Uterus (tissue), 2 donors: ENCODE measurements around the gene GJB4.
"Not testable (repeated sequence)": the region's sequence is repeated elsewhere in the genome, so short reads cannot be mapped to it uniquely, and the experiment has no call there.

Experiments
- CTCF ChIP-seq, 4 experiments: fragments of 200-600 bp in 2 of 4; fragments of 450-650 bp in 2 of 4; sonication (generic) in 2 of 4; IDR thresholded peaks; one replicate each; pipeline ENCODE4 v1.5.1; 2016 to 2019; ENCODE audit warnings: antibody characterized with exemption in 4 of 4, mild to moderate bottlenecking in 2 of 4, moderate library complexity in 1 of 4
- POLR2A ChIP-seq, 2 donors: fragments of 450-650 bp; IDR thresholded peaks; one replicate each; pipeline ENCODE4 v1.6.1; 2016; ENCODE audit warnings: antibody characterized with exemption in 2 of 2, mild to moderate bottlenecking in 1 of 2, moderate library complexity in 1 of 2

- not testable (repeated sequence) for TF ChIP-seq CTCF, POLR2A (IDR thresholded peaks at IDR 0.05)
Observed at GRCh38 chr1:34732831-34733230, 26.7 kb upstream of the GJB4 start.
